GM03348 (cell line): ENCODE results near the gene CDH23.

ENCODE experiments used
- DNase-seq: peaks from one replicate; pipeline ENCODE4 v3.0.0; 2012; ENCODE audit warnings: low spot score

The CDH23 gene

GRCh38 chr10:71725249-71725648 lies 328.5 kb downstream of the CDH23 start:
- no peak for DNase-seq

GRCh38 chr10:71725998-71726579 lies 329.4 kb downstream of the CDH23 start:
- peak; percentile 53 for DNase-seq

GRCh38 chr10:71726580-71727104 lies 329.9 kb downstream of the CDH23 start:
- no peak for DNase-seq

- DNase-seq: no peak
Measured at GRCh38 chr10:71727105-71727737, 330.5 kb downstream of the CDH23 start.

GRCh38 chr10:71727738-71728737 lies 331.3 kb downstream of the CDH23 start:
- DNase-seq: peak; percentile 56

- no peak for DNase-seq
Measured at GRCh38 chr10:71729161-71729636, 332.5 kb downstream of the CDH23 start.

GRCh38 chr10:71731791-71732190 lies 335.1 kb downstream of the CDH23 start:
- DNase-seq: no peak

- no peak for DNase-seq
Measured at GRCh38 chr10:71734797-71735196, 338.1 kb downstream of the CDH23 start.

GRCh38 chr10:71735709-71736569 lies 339.2 kb downstream of the CDH23 start:
- DNase-seq: no peak

GRCh38 chr10:71736570-71736952 lies 339.8 kb downstream of the CDH23 start:
- DNase-seq: no peak

GRCh38 chr10:71737001-71737833 lies 340.5 kb downstream of the CDH23 start:
- no peak for DNase-seq

GRCh38 chr10:71737834-71738197 lies 341.1 kb downstream of the CDH23 start:
- DNase-seq: peak; percentile 70

- no peak for DNase-seq
Measured at GRCh38 chr10:71739358-71739900, 342.7 kb downstream of the CDH23 start.

GRCh38 chr10:71740069-71740653 lies 343.4 kb downstream of the CDH23 start:
- DNase-seq: no peak

GRCh38 chr10:71741029-71741428 lies 344.3 kb downstream of the CDH23 start:
- DNase-seq: no peak

- DNase-seq: no peak
Measured at GRCh38 chr10:71741671-71742070, 345.0 kb downstream of the CDH23 start.

- DNase-seq: no peak
Measured at GRCh38 chr10:71742301-71743088, 345.8 kb downstream of the CDH23 start.

GRCh38 chr10:71743089-71743838 lies 346.5 kb downstream of the CDH23 start:
- no peak for DNase-seq
